Peyer's patch (tissue), 4 donors: ENCODE results near the gene CRABP2. TPM values are rescaled to one million over a fixed set of nuclear protein-coding genes. Genes with fewer than 3 reads are reported as not detected.
A peak's percentile ranks its signal among the peaks of the same experiment; 100 is the strongest.

Experiments
- DNase-seq, 3 donors: peaks; one replicate each; pipeline ENCODE4 v3.0.0-alpha.2; 2017 to 2019
- H3K27ac ChIP-seq, 4 donors: fragments of 200-600 bp; sonication (generic); one replicate each; pipeline ENCODE4 v1.5.1; 2016 to 2019
- H3K27me3 ChIP-seq, 2 donors: fragments of 200-600 bp; sonication (generic); one replicate each; pipeline ENCODE4 v1.5.1; 2019
- H3K36me3 ChIP-seq, 3 donors: fragments of 200-600 bp; sonication (generic); one replicate each; pipeline ENCODE4 v1.5.1; 2016 to 2019
- H3K4me1 ChIP-seq, 4 donors: fragments of 200-600 bp; sonication (generic); one replicate each; pipeline ENCODE4 v1.5.1; 2016 to 2019
- H3K4me3 ChIP-seq, 4 donors: fragments of 200-600 bp; sonication (generic); 1 replicate in 3 of 4; 2 replicates in 1 of 4; pipeline ENCODE4 v1.5.1; 2016 to 2019; ENCODE audit warnings: mild to moderate bottlenecking in 1 of 4
- H3K9me3 ChIP-seq, 4 donors: fragments of 200-600 bp; sonication (generic); one replicate each; pipeline ENCODE4 v1.5.1; 2016 to 2019; ENCODE audit warnings: mild to moderate bottlenecking in 1 of 4
- POLR2A ChIP-seq, 2 donors: fragments of 450-650 bp; IDR thresholded peaks; one replicate each; pipeline ENCODE4 v1.5.1; 2017; ENCODE audit warnings: antibody characterized with exemption in 2 of 2, mild to moderate bottlenecking in 2 of 2, moderate library complexity in 2 of 2
- total RNA-seq, 4 donors: library from RNA; depleted of rRNA; stranded (reverse); fragments of >200 nt; gene quantifications; one replicate each; pipeline ENCODE4 v1.1.0, GENCODE V29; 2016
- TF ChIP-seq, protein P1 (sequence below), 6 experiments: fragments of 450-650 bp in 4 of 6; fragments of 200-600 bp in 2 of 6; sonication (generic) in 1 of 6; IDR thresholded peaks; one replicate each; pipeline ENCODE4 v1.5.1; 2017 to 2019; ENCODE audit warnings: antibody characterized with exemption in 6 of 6, mild to moderate bottlenecking in 3 of 6, moderate library complexity in 1 of 6

Gene CRABP2
- total RNA-seq, 4 donors from 2014 or later, result 3.6 to 5.0 TPM; not detected in 2

GRCh38 chr1:156691665-156692440, 13.5 kb downstream of the CRABP2 start:
- peaks cover 0 to 8% of the 10 kb centered on the region in 2 donors for H3K27me3 ChIP-seq
- TF ChIP-seq, protein P1, sequence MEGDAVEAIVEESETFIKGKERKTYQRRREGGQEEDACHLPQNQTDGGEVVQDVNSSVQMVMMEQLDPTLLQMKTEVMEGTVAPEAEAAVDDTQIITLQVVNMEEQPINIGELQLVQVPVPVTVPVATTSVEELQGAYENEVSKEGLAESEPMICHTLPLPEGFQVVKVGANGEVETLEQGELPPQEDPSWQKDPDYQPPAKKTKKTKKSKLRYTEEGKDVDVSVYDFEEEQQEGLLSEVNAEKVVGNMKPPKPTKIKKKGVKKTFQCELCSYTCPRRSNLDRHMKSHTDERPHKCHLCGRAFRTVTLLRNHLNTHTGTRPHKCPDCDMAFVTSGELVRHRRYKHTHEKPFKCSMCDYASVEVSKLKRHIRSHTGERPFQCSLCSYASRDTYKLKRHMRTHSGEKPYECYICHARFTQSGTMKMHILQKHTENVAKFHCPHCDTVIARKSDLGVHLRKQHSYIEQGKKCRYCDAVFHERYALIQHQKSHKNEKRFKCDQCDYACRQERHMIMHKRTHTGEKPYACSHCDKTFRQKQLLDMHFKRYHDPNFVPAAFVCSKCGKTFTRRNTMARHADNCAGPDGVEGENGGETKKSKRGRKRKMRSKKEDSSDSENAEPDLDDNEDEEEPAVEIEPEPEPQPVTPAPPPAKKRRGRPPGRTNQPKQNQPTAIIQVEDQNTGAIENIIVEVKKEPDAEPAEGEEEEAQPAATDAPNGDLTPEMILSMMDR (IDR thresholded peaks at IDR 0.05), result no peak
- no peak for TF ChIP-seq POLR2A (IDR thresholded peaks at IDR 0.05)
- DNase-seq, result peak in 1 of 3 donors; percentile 43
- H3K27ac ChIP-seq, result no peak overlapping the region
- no peak overlapping the region for H3K4me3 ChIP-seq
- H3K36me3 ChIP-seq, result no peaks in the 10 kb centered on the region
- peaks cover 0 to 18% (median 1%) of the 10 kb centered on the region in 4 donors for H3K4me1 ChIP-seq
- no peaks in the 10 kb centered on the region for H3K9me3 ChIP-seq

DNA sequence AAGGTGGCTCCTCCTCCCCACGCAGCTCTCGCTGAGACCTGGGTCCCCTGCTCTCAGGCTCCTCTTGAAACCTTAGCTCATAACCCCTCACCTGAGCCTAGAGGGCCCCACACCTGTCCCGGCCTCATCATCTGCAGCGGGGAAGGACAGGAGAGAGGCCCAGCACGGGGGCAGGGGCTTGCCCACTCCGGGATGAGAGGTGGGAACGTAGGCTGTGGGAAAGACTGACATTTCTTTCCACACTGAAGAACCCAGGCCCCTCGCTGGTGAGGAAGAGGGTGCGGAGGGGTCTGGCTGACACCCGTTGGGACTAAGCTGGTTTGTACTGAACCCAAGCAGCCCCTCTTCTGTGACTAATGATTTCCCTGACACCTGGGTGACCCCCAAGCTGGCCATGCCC, 14.2 kb downstream of the CRABP2 start:
- H3K9me3 ChIP-seq, result no peaks in the 10 kb centered on the region
- DNase-seq, result no peak
- H3K27me3 ChIP-seq, result peaks cover 0 to 8% of the 10 kb centered on the region in 2 donors
- no peak overlapping the region for H3K27ac ChIP-seq
- peaks cover 0 to 18% (median 1%) of the 10 kb centered on the region in 4 donors for H3K4me1 ChIP-seq
- TF ChIP-seq, protein P1 (IDR thresholded peaks at IDR 0.05), result no peak
- TF ChIP-seq POLR2A (IDR thresholded peaks at IDR 0.05), result no peak
- H3K36me3 ChIP-seq, result no peaks in the 10 kb centered on the region
- no peak overlapping the region for H3K4me3 ChIP-seq

DNA sequence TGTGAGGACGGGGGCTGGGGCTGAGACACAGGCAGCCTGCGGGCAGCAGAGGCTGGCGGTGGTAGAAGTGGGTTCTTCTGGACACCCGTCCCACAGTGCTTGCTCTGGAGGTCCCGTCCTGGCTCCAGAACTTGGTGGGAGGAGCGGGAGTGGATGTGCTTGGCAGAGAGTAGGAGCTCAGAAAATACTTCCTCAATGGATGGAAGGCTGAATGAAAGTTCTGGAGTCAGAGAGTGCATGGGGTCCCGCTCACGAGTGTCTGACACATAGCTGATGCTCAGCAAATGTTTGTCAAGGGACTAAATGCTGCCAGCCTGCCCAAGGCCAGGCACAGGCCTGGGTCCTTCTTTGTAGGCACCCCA, 14.7 kb downstream of the CRABP2 start:
- no peak overlapping the region for H3K27ac ChIP-seq
- H3K4me1 ChIP-seq, result peaks cover 0 to 18% (median 1%) of the 10 kb centered on the region in 4 donors
- DNase-seq, result no peak
- no peaks in the 10 kb centered on the region for H3K36me3 ChIP-seq
- no peaks in the 10 kb centered on the region for H3K9me3 ChIP-seq
- peaks cover 0 to 8% of the 10 kb centered on the region in 2 donors for H3K27me3 ChIP-seq
- no peak for TF ChIP-seq POLR2A (IDR thresholded peaks at IDR 0.05)
- TF ChIP-seq, protein P1 (IDR thresholded peaks at IDR 0.05), result no peak
- no peak overlapping the region for H3K4me3 ChIP-seq

DNA sequence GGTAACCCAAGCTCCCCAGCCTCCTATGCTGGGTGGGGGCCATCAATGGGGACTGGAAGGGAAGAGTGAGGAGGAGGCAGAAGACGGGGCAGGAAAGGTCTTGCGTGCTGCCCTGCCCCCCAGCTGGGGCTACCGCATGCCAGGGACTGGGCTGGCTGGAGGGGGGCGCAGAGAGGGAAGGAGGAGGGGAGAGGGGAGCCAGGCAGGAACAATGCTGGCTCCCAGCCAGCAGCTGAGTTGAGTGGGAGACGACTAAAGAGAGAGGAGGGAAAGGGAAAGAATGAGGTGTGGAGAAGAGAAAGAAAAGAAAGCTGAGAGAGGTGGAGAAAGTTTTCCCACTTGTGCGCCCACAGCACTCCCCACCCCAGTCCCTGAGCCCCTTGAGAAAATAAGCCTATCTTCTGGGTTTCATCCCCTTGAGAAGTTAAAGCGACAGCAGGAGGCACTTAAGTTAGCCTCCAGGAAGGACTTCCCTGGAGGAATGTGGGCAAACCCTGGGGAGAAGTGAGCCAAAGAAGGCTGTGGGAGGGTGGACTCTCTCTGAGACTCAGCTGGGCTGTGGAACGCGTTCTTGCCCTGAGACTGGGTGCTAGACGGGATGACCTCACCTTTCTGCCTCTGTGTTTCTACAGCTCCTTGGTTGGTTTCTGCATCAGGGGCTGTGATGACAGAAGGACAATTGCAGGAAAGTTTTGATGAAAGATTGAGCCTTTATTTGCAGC, 15.3 kb downstream of the CRABP2 start:
- Histone ChIP-seq H3K4me1 (peaks cover 0 to 18% (median 1%) of the 10 kb centered on the region in 4 donors), H3K4me3 (no peak overlapping the region), H3K27ac (no peak overlapping the region), H3K36me3 (no peaks in the 10 kb centered on the region), H3K9me3 (no peaks in the 10 kb centered on the region), H3K27me3 (peaks cover 0 to 8% of the 10 kb centered on the region in 2 donors)
- DNase-seq, result no peak
- no peak for TF ChIP-seq POLR2A (IDR thresholded peaks at IDR 0.05)
- TF ChIP-seq, protein P1 (IDR thresholded peaks at IDR 0.05), result no peak

DNA sequence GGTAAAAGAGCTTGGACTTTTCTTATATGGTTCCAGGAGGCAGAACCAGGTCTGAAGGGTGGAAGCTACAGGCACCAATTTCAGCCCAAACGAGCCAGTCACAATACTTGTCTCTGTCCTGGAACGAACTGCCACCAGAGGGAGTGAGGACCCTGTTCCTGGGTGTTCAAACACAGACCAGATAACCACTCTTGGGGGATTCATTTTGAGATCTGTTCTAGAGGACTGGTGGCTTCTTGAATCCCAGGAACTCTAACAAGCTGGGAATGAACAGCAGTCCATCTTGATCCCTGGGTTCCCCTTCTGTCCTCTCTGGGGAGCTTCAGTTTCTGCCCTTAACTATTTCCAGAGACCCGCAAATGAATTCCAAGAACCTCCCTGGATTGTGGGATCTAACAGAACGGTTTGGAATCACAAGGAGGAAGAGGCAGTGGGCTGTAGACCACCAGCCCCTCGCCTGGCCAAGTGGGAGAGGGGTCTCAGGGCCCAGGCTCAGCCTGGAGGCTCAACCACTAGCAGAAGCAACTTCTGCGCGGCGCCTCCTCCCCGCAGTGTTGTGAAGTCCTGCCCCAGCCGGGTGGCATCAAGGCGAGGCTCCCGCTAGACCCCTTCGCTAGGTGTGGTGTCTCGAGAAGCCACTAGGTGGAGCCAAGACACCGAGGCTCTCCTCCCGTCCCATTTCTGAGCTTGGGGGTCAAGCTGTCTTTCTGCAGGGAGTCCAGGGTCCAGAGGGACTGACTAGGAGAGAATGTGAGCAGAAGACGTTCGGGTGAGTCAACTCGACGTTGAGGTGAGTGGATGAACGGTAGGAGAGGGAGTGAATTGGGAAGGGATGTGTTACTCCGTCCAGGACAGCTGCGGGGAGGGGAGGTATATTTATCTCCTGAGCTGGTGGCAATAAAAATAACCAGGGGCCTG, 16.1 kb downstream of the CRABP2 start:
- Histone ChIP-seq H3K27me3 (peaks cover 0 to 8% of the 10 kb centered on the region in 2 donors), H3K36me3 (no peaks in the 10 kb centered on the region), H3K4me1 (peaks cover 0 to 18% (median 1%) of the 10 kb centered on the region in 4 donors), H3K9me3 (no peaks in the 10 kb centered on the region), H3K27ac (no peak overlapping the region), H3K4me3 (no peak overlapping the region)
- no peak for TF ChIP-seq POLR2A (IDR thresholded peaks at IDR 0.05)
- TF ChIP-seq, protein P1 (IDR thresholded peaks at IDR 0.05), result peak; percentile 70 to 92 (median 86)
- peak; percentile 74 to 90 (median 77) for DNase-seq
